HG02763 (cell line): ENCODE results near the gene TENM3.
"Not testable (repeated sequence)": the region's sequence is repeated elsewhere in the genome, so short reads cannot be mapped to it uniquely, and the experiment has no call there.

Experiments used
- ATAC-seq: cut with Tn5 transposase; IDR thresholded peaks from one replicate; pipeline ENCODE4 v1.9.1; 2021; ENCODE audit warnings: mild to moderate bottlenecking, moderate library complexity; ENCODE audit not compliant: unreplicated experiment

Gene TENM3

DNA sequence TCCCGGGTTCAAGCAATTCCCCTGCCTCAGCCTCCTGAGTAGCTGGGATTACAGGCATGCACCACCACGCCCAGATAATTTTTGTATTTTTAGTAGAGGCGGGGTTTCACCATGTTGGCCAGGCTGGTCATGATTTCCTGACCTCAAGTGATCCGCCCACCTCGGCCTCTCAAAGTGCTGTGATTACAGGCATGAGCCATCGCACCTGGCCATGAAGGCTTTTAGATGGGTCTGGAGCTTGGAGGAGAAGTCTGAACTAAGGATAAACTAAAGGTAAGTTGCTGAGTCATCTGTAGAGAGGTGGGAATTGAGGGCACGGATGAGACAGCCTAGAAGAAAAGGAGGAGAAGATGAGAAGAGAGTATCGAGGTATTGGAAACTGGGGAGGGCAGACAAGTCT lies at the start of gene TENM3:
TSS of gene TENM3 (plus strand) at position 199 of the 400 bp plus-strand sequence. CDS start 80,619 bp downstream, outside the sequence.
- ATAC-seq = not testable (repeated sequence)

DNA sequence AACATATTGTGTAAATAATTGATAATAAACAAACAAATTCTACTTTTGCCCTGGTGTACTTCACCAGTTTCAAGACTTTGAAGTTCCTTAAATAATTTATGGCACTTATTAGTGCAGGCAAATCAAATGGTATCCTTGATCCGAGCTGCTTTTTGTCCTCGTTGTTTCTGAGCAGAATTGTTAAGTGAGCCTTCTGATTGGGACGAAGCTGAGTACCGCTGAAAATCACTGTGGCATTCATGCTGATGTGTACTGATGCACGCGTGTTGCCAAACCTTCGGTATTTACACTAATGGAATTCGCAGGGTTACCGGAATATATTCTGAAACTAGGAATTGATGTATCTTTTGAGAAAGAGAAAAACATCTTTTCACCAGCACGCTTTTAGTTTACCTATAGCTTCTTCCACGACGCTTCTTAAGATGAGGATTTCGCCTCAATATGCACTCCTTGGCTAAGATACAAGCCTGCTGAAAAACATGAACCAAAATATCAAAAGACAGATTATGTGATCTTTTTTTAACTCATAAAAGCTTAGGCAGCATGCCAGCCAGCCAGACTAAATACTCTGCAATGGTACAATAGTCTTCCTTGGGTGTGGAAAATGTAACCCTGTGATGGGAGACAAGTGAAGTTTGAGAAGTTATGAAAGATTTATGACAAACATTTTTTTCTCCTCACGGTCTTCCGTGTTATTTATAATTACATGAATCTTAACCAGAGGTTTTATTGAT lies 48.9 kb upstream of the TENM3 start:
- ATAC-seq = no peak

DNA sequence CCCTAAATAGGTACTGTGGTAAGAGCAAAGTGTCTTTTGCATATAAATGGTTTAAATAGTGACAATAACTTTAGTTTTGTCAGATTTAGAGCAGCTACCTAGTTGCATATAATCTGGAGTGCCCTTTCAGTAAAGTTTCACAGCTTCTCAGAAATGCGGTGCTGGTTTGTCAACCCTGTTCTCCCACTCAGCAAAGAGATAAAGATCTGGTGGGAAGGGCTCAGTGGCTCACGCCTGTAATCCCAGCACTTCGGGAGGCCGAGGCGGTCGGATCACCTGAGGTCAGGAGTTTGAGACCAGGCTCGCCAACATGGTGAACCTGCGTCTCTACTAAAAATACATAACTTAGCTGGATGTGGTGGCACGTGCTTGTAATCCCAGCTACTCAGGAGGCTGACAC lies 45.6 kb upstream of the TENM3 start:
- no peak for ATAC-seq

DNA sequence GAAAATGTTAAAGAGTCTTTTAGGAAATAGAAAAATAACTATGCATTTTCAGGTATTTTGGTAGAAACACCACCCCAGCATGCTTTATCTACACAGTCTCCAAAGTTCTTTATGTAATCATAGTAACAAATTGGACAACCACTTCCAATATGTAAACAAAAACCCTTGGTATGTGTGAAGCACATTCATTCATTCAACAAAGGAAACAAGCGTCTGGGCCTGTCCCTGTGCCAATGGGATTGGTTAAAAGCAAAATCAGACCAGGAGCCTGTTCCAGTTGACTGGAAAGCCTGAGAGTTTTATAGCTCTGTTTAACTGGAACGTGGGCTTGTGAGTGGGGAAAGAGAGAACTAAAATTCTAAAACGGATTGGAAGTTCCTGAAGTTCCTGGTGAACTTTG lies 41.3 kb upstream of the TENM3 start:
- no peak for ATAC-seq

DNA sequence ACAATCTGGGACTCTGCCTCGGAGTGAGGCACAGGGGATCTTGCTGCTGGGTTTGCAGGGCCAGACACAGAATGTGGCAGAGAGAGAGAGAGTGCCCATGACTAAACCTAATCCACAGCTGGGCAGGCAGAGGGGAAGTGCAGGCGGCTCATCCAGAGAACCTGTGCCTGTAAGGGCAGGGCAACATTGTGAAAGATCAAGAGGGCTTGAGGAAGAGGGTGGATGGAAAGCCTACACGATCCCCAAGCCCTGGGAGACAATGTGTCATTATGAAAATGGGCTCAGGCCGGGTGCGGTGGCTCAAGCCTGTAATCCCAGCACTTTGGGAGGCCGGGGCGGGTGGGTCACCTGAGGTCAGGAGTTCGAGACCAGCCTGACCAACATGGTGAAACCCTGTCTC lies 40.6 kb upstream of the TENM3 start:
- ATAC-seq = no peak

DNA sequence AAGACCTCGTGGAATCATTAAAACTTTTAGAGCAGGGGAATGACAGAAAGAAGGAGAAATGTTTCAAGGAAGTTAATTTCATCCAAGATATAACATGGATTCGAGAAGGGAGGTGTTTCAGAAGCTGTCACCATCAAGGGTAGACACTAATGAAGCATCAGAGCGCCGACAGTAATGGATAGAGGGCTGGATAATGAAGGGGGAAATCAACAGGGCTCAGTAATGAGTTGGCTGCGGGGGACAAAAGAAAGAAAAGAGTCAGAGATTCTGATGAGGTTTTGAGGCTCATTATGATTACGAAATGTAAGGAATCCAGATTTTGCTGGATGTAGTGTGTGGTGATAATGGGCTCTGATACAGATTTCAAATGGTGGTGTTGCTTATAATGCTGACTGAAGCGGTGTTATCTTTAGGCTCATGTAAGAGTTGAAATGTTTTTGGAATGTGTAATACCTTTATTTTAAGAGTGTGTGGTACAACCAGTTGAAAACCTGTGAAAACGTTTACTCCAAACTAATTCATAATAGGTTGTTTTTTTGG lies 39.3 kb upstream of the TENM3 start:
- no peak for ATAC-seq

DNA sequence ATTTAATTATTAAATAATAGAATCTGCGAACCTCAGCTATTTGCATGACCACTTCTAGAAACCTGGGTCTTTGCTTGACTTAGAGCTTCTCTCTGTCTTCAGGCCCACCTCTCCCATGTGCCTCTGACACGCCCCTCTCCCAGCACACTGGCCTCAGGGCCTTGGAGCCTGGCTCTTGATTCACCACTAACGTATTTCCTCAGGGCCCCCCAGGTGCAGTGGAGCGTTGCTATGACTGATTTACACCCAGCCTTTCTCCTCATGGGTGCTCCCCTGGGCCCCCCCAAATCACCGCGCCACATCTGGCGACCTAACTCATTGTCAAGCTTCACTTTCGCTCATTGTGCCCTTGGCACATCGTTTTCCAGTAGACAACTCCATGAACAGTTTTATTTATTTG lies 37.9 kb upstream of the TENM3 start:
- no peak for ATAC-seq

DNA sequence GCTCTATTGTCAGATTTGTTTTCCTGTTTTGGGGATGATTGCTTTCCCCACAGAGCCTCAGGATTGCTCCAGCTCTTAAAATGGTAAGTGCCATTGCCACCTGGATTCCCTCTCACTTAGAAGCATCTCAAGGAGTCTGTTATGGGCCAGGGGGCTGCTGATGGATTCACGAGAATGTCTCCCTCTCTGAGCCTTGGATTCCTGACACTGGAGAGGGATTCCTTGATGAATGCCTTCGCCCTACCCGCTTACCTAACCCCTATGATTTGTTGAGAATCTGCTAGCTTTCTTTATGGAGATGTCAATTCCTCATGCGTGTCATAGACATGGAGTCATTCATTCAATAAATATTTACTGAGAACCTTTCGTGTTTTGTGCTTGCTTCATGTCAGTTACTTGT lies 36.9 kb upstream of the TENM3 start:
- ATAC-seq = no peak

DNA sequence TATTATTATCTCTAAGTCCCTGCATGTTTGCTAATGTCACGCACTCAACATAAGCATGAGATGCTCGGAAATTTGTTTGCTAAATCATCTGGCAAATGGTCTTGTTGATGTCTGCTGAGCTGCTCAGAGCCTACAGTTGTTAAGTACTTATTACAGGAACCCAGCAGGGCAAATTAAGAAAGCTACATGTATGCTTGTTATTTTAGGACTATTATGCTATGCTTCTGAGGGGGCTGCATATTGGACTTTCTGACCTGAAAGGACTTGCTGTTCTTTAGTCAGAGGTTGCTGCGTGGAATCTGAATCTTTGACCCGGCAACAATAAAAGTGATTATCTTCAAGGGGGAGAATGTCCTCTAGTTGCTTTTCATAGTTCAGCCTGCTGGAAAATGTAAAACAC lies 36.3 kb upstream of the TENM3 start:
- no peak for ATAC-seq

DNA sequence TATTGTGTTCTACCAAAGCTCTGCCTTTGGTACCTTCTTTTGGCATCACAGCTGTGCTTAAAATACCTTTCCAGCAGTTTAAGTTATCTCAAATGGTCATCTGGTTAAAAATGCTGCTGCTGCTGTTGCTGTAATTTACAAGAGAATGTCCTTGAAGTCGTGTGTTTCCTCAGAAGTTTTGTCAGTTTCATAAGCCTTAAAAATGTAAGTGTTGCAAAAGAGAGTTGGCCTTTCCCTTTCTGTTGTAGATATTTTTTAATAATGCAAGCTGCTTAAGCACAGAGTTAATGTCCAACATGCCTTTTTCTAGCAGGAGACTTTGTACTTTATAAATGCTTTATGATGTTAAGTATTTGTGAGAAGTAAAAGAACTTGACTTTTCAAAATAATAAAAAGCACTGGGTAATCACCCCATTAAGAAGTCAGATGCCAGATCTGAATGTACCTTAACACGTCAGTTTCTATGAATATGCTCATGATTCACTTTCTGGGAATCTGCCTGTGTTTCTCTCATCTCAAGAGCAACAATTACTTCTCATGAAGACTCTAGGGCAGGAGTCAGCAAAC lies 35.3 kb upstream of the TENM3 start:
- no peak for ATAC-seq

DNA sequence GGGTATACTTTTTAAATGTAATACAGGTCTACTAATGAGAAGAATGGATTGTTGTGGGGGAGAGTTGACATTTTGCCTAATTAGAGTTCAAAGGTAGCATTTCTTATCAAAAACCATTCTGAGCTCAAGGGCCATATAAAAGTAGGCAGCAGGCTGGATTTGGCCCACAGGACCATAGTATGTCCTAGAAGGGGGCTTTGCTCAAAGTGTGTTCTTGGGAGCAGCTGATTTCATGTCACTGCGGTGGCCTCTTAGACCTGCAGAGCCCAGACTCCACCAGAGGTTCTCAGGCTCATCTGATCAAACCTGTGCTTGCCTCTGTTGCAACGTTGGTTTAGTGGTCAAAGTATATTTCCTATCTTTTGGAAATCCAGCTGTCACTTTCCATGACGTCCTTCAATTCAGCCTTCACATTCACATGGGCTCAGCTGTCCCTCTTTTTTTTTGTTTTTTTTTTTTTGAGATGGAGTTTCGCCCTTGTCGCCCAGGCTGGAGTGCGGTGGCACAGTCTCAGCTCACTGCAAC lies 34.6 kb upstream of the TENM3 start:
- no peak for ATAC-seq

DNA sequence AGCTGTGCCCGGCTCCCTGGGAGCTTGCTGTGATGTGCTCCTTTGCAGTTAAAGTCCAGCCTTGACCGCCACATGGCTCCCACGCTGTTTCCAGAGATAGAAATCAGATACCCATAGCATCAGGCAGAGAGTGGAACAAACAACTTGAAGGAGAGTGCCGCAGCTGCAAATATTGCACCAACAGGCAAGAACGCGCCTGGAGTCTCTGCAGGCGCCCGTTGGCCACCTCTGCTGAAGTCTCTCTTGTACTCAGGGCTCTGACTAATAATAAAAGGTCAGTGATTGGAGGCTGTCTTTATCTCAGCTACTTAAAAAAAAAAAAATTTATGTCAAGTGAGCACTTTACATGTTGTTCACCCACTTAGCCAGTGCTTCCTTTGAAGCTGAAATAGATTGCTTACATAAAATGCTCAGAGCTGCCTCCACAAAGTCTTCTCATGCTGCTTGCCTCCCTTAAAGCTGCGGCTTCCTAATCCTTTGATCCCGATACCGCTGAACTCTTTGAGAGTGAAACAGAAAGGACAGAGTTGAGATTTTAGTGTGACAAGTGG lies 30.9 kb upstream of the TENM3 start:
- no peak for ATAC-seq

DNA sequence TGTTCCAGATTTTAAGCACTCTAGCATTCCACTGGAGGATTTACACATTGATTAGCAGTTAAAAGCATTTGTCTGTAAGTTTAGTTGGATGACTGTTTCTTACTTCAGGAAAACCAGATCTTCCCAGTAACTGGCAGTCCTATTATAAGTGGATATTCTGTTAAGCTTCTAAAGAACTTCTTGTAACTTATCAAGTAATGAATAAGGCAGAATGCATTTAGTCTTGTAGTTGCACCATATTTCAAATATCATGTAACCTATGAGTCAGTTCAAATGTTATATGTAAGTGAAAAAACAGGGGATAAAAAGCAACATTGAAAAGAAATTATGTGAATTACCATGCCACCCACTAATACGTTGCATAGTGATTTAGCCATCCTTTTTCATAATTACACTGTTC lies 30.2 kb upstream of the TENM3 start:
- no peak for ATAC-seq

DNA sequence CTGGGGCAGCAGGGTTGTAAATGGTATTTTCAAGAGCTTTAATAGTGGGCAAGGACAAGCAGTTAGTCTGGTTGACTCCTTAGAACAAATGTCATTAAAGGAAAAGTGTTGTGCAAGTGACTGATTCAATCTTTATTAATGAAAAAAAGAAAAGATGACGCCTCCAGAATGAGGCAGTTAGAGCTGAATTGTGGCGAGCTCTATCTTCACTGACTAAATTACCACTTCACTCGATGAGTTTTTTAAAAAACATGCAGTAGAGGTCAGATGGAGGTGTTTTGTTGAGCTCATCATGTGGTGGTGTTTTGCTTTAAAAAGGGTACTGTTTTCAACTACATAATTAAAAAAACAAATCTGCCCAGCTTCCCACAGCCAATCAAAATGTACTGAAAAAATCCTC lies 28.1 kb upstream of the TENM3 start:
- no peak for ATAC-seq

DNA sequence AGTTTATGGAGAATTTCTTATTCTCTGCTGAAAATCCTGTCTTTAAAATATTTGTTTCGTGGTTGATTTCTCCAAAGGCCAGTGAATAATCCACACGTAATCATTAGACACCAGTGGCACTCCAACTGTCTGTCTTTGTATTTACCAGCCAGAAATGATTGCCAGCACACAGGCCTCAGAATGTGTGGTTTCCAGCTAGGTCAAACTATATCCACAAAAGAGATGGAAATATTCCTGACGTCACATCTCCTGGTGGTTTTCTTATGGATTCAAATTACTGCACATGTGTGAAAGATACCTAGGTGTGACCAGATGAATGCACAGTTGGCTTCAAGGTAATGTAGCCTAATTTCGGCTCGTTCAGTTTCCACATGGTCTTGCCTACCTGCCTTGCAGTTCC lies 27.2 kb upstream of the TENM3 start:
- ATAC-seq = no peak

DNA sequence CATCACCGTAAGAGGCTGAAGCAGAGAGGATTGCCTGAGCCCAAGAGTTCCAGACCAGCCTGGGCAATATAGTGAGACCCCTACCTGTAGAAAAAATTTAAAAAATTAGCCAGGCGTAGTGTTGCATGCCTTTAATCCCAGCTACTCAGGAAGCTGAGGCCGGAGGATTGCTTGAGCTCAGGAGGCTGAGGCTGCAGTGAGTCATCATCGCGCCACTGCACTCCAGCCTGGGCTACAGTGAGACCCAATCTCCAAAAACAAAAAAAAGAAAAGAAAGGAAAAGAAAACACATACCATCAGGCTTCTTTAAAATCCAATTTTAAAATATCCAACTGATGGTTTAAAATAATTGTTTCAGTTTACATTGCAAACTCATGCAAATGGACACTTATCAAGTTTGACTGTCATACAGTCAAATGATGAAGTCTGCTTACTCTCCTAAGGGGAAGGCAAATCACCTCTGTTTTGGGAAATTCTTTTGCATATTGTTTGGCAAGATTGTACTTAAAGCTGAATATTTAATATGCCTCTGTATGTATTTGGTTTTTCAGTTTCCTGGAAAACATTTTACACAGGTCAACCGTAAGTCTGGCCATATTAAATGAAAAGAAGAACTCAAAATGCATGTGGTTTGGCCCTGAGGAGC lies 23.7 kb upstream of the TENM3 start:
- no peak for ATAC-seq

DNA sequence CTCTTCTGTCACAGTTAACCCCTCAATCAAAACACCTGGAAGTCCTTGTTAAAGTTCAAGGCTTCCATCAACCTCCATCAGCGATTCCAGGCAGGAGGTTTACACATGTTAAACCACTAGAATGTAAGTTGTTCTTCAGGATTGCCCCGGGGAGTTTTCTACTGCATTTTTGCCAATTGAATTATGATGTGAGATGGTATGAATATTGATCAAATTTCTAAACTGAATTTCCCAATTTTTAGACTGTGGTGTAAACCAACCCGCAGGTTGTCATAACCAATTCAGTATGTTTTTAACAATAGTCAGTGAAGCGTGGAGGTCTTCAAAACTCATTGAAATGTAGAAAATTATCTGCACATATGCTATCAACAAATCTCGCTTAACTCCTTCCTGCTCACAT lies 21.2 kb upstream of the TENM3 start:
- ATAC-seq = no peak

DNA sequence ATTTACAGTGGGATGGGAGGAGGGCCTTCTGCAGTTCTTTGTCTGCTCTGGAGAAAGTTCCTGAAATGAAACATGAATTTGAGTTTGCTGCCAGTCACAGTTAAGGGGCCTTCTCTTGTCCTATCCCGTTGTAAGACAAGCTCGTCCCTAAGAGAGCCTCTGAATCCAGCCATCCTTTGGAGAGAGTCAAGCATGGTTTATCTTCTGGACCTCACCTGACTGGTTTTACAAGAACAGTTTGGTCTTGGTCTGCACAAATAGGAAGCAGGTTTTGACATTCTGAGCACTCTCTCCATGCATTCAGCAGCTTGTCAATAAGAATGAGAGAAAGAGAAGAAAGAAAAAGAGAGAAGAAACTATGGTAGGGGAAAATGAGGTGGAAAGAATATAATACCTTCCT lies 20.4 kb upstream of the TENM3 start:
- no peak for ATAC-seq

DNA sequence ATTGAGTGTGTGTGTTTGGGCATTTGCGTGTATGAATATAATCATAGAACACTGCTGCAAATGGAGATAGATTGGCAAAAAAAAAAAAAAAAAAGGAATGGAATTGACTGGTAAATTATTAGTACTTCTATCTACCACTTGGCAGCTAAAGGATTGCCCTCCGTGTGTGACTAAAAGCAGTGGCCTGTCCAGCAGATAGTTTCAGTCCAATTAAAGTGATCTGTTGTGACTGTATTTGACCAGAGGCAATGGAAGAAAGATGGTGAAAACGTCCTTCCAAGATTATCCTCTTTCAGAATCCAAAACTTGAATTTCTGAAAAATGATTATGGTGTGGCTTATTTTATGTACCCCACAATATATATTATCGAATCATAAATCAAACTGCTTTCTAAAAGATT lies 19.5 kb upstream of the TENM3 start:
- no peak for ATAC-seq

DNA sequence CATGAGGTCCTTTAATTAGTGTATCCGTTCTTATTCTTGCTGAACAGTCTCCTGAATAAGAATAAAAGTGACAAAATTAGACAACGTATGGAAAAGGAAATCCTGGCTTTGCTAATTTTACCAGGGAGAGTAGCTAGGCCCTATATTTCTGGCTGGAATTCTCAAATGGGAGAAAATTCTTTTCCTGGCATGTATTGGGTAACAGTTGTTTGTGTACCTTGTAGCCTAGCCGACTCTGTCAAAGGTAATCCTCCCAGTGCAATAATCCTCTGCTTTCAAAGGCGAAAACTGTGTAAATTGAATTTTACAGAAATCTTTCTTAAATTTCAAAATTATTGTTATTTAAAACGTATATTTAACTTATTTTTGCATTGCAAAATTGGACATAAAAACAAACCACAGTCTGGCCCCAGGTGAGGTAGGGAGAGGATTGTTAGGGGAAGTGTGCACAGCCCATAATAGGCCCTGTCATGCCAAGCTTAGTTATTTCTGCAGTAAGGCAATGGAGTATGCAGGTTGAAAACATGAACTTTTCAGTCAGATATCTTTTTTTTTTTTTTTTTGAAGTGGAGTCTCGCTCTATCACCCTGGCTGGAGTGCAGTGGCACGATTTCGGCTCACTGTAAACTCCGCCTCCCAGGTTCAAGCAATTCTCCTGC lies 18.9 kb upstream of the TENM3 start:
- no peak for ATAC-seq

DNA sequence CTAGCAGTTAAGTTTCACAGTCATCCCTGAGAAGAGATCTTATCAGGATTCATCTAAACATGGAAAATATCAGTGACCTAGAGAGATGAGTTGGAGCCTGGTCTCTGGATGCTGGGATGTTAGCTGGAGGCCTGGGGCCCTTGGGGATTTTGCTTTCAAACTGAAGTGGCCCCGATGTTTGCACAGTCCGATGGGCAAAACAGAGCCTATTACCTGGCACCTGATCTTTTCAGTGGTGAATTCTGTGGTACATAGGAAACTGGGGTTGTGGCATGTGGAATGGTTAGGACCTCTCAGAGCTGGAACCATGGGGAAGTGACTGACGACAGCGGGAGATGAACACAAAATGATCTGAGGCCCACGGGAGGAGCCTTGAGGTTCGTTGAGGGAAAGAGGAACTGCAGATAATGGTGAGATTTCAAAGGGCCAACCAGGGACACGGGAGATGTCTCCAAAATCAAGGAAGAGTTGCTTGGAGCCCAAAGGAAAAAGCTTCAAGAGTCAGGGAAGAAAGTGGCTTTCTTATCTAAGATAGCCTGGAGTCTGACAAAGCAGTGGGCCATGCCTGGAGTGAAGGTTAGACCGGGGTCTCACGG lies 17.8 kb upstream of the TENM3 start:
- no peak for ATAC-seq
